K562 (cell line): ENCODE results near the gene WDR44. TPM values are rescaled to one million over a fixed set of nuclear protein-coding genes. Genes with fewer than 3 reads are reported as not detected.
A peak's percentile ranks its signal among the peaks of the same experiment; 100 is the strongest.

Experiments
- ATAC-seq: fragments of 200-7000 bp; cut with Tn5 transposase; 3 replicates; pipeline ENCODE4 v1.9.1; 2020; ENCODE audit warnings: moderate library complexity
- BruUV-seq: library from RNA; stranded (reverse); fragments of 400-500 nt; replicated peaks from 2 replicates; lab custom pipeline; 2021; lab: Mats Ljungman, UMichigan
- CTCF ChIA-PET: fragments of 300-600 bp; formaldehyde crosslinking; extraction: SDS; loops from one replicate; lab custom pipeline; 2021; ENCODE audit warnings: low intra/inter-chr PET ratio; lab: Yijun Ruan, JAX
- POLR2A ChIA-PET: fragments of 300-600, 350-650 bp; sonication (Branson Sonifier 250); formaldehyde crosslinking; extraction: SDS; loops from one replicate; lab custom pipeline; 2021; ENCODE audit warnings: antibody characterized with exemption, inconsistent platforms; lab: Yijun Ruan, JAX
- DNase-seq, 4 experiments: peaks; one replicate each; pipeline versions ENCODE4 v3.0.0 to v3.0.0-alpha.2; 2011 to 2018; ENCODE audit warnings: low spot score in 3 of 4, mixed read lengths in 3 of 4; ENCODE audit errors: extremely low read depth in 1 of 4
- FAIRE-seq: peaks from 2 replicates; lab custom pipeline; 2011; peaks lifted over from hg19 to GRCh38; lab: Jason Lieb, UNC
- H2AFZ ChIP-seq: 2 replicates; pipeline ENCODE4 v1.6.0; 2011; ENCODE audit warnings: low read depth, low read length, control low read depth, inconsistent platforms
- H3K27ac ChIP-seq: fragments of 200-600 bp; 3 replicates; pipeline ENCODE4 v1.8.0; 2011; ENCODE audit warnings: low read depth, mild to moderate bottlenecking, control low read depth, inconsistent platforms, low read length, moderate library complexity, mixed read lengths; ENCODE audit errors: extremely low read depth
- H3K27me3 ChIP-seq, 2 experiments: fragments of 300-600 bp in 1 of 2; 2 replicates in 1 of 2; 3 replicates in 1 of 2; pipeline versions ENCODE4 v1.6.0 to v1.8.0; 2011; ENCODE audit warnings: inconsistent platforms in 2 of 2, low read length in 2 of 2, mild to moderate bottlenecking in 1 of 2, mixed read lengths in 1 of 2, moderate library complexity in 1 of 2; ENCODE audit not compliant: control insufficient read depth in 2 of 2, insufficient read depth in 2 of 2
- H3K36me3 ChIP-seq: fragments of 300-600 bp; 3 replicates; pipeline ENCODE4 v1.8.0; 2011; ENCODE audit warnings: mild to moderate bottlenecking, low read length, inconsistent platforms; ENCODE audit not compliant: control insufficient read depth, insufficient read depth
- H3K4me1 ChIP-seq, 2 experiments: fragments of 200-600 bp in 1 of 2; replicated peaks in 1 of 2; 2 replicates in 1 of 2; 3 replicates in 1 of 2; pipeline versions ENCODE4 v1.5.1 to v1.8.0; 2011; ENCODE audit warnings: inconsistent platforms in 2 of 2, low read length in 2 of 2, mild to moderate bottlenecking in 1 of 2, mixed read lengths in 1 of 2, moderate library complexity in 1 of 2; ENCODE audit not compliant: control insufficient read depth in 2 of 2, insufficient read depth in 2 of 2
- H3K4me2 ChIP-seq: 2 replicates; pipeline ENCODE4 v1.6.1; 2011; ENCODE audit warnings: low read length, control low read depth, inconsistent platforms, mixed read lengths; ENCODE audit not compliant: insufficient read depth
- H3K4me3 ChIP-seq: fragments of 200-600 bp; sonication (generic), shearing (Covaris generic); 2 replicates; pipeline ENCODE4 v1.5.1; 2016; ENCODE audit warnings: control low read depth, inconsistent platforms
- H3K79me2 ChIP-seq: fragments of 200-600 bp; 3 replicates; pipeline ENCODE4 v1.8.0; 2011; ENCODE audit warnings: low read length, inconsistent platforms; ENCODE audit not compliant: control insufficient read depth, insufficient read depth
- H3K9ac ChIP-seq, 2 experiments: 2 replicates each; pipeline versions ENCODE4 v1.6.0 to v1.6.1; 2011; ENCODE audit warnings: low read depth in 2 of 2, low read length in 2 of 2, control low read depth in 1 of 2, inconsistent platforms in 1 of 2, mild to moderate bottlenecking in 1 of 2, mixed read lengths in 1 of 2; ENCODE audit not compliant: insufficient read depth in 1 of 2
- H3K9me1 ChIP-seq: one replicate; pipeline ENCODE4 v1.6.0; 2011; ENCODE audit warnings: inconsistent platforms, mild to moderate bottlenecking, low read length, moderate library complexity; ENCODE audit not compliant: control insufficient read depth, insufficient read depth
- H3K9me3 ChIP-seq: replicated peaks from 2 replicates; pipeline ENCODE4 v1.5.1; 2011; ENCODE audit warnings: low read depth, low read length, inconsistent platforms; ENCODE audit not compliant: control insufficient read depth, insufficient read depth
- H4K20me1 ChIP-seq: replicated peaks from 2 replicates; pipeline ENCODE4 v1.6.1; 2011; ENCODE audit warnings: low read length, inconsistent platforms, mixed read lengths; ENCODE audit not compliant: control insufficient read depth, insufficient read depth
- ADNP ChIP-seq: fragments of 200-800 bp; sonication (Bioruptor generic); IDR thresholded peaks from 2 replicates; pipeline ENCODE4 v1.6.1; 2016; ENCODE audit warnings: missing genetic modification characterization, missing compliant biosample characterization
- BCOR ChIP-seq: fragments of 450-650 bp; IDR thresholded peaks from 2 replicates; pipeline ENCODE4 v1.6.1; 2016
- POLR2AphosphoS2 ChIP-seq: IDR thresholded peaks from 2 replicates; pipeline ENCODE4 v1.6.1; 2012; ENCODE audit warnings: low read length, improper control_type of control experiment
- RBM25 ChIP-seq: fragments of 200-400 bp; formaldehyde crosslinking; IDR thresholded peaks from 2 replicates; pipeline ENCODE4 v1.6.1; 2018; ENCODE audit warnings: low read length, low read depth, moderate library complexity; ENCODE audit not compliant: severe bottlenecking
- ZNF121 ChIP-seq: sonication (generic); formaldehyde crosslinking; conservative IDR thresholded peaks from 2 replicates; pipeline ENCODE4 v1.8.0; 2022; ENCODE audit warnings: missing genetic modification reagents
- ZNF398 ChIP-seq: fragments of 250-450 bp; sonication (Bioruptor Pico); IDR thresholded peaks from 2 replicates; pipeline ENCODE4 v1.8.0; 2021; ENCODE audit warnings: moderate library complexity, mild to moderate bottlenecking, inconsistent platforms
- WGBS: fragments of 100-300 bp; shearing (Covaris generic); methylation state at CpG from one replicate; pipeline ENCODE4 v1.1.6; 2016; ENCODE audit warnings: low coverage, mixed read lengths; ENCODE audit not compliant: insufficient coverage; ENCODE audit errors: missing lambda C conversion rate; 5-methylcytosine and 5-hydroxymethylcytosine counted together
- in situ Hi-C: fragments of 300-500 bp; cut with MboI; formaldehyde crosslinking; loops from 4 replicates; pipeline ENCODE4 v1.15.0; 2018; ENCODE audit warnings: inconsistent platforms, mixed read lengths
- intact Hi-C: fragments of 100-400 bp; cut with micrococcal nuclease; formaldehyde crosslinking; loops from 2 replicates; pipeline ENCODE4 v1.14.2; 2022
- polyA plus RNA-seq, 8 experiments: library from polyadenylated mRNA; depleted of rRNA in 4 of 8; stranded (reverse) in 5 of 8; unstranded in 3 of 8; fragments of >200 nt; fragmentation: Nextera tagmentation in 2 of 8; fragmentation: Illumina TruSeq in 1 of 8; extraction: Ambion mirVana in 2 of 8; extraction: Trizol in 1 of 8; gene quantifications; 2 replicates each; pipeline versions ENCODE4 v1.2.1 to v1.2.3, GENCODE V29; 2011 to 2014; ENCODE audit warnings: inconsistent platforms in 1 of 8, missing spikeins in 1 of 8
- total RNA-seq, 7 experiments: library from RNA; depleted of rRNA in 6 of 7; stranded (reverse); fragments of >200 nt in 6 of 7; fragmentation: Illumina TruSeq in 2 of 7; extraction: Trizol in 2 of 7; gene quantifications; 2 replicates each; pipeline versions ENCODE4 v1.2.1 to v1.2.3, GENCODE V29; 2011 to 2021; ENCODE audit warnings: low replicate concordance in 1 of 7

WDR44 gene
- total and polyA plus RNA-seq, 9 of the 15 experiments (the other 6 are each of a cell fraction or from before 2014, with no cell fraction given), result 5.6 to 20.0 (median 14.6) TPM

GRCh38 chrX:118349188-118349587 is 3.3 kb downstream of the WDR44 start:
- H3K4me1 ChIP-seq, result peaks cover 7 to 45% of the 10 kb centered on the region in 2 experiments
- H3K27me3 ChIP-seq, result no peaks in the 10 kb centered on the region
- WGBS, result 100% methylated on average over 1 of the region's 2 CpGs
- H3K4me2 ChIP-seq, result no peak overlapping the region
- peaks cover 4% of the 10 kb centered on the region; the same call in 1 of the 3 replicates for H3K36me3 ChIP-seq
- H3K9me3 ChIP-seq, result no peaks in the 10 kb centered on the region
- no TSS peak for BruUV-seq
- no peak overlapping the region for H3K27ac ChIP-seq
- DNase-seq, result no peak
- POLR2A ChIA-PET, result interaction anchor here (0.6 kb wide), 1 partner anchor 86 kb away, joined by 4 read pairs; no protein-coding TSS in a partner anchor
- H3K4me3 ChIP-seq, result no peak overlapping the region
- no peaks in the 10 kb centered on the region for H3K9me1 ChIP-seq
- no peak overlapping the region for H3K9ac ChIP-seq
- TF ChIP-seq ADNP (no peak), RBM25 (peak; percentile 7), POLR2AphosphoS2 (no peak), ZNF398 (CRISPR knock-in tag) (no peak), ZNF121 (CRISPR knock-in tag) (peak; percentile 93), BCOR (peak; percentile 9; the same call in 1 of the 2 replicates)
- intact Hi-C loops (loop anchor here (10.0 kb wide), 1 partner anchor 376 kb away; the partner anchor contains the start of gene IL13RA1), in situ Hi-C loops (no loop called here)
- FAIRE-seq, result no peak
- H3K79me2 ChIP-seq, result peaks cover 75% of the 10 kb centered on the region
- ATAC-seq, result no peak
- CTCF ChIA-PET, result no interaction called here
- no peak overlapping the region for H2AFZ ChIP-seq
- peaks cover 17% of the 10 kb centered on the region; the same call in 1 of the 2 replicates for H4K20me1 ChIP-seq
